Ishikawa (cell line): ENCODE results near the gene NRG3.

Experiments
- CEBPB ChIP-seq: IDR thresholded peaks from 2 replicates; pipeline ENCODE4 v1.6.1; 2012
- CREB1 ChIP-seq: IDR thresholded peaks from 2 replicates; pipeline ENCODE4 v1.6.1; 2012; ENCODE audit warnings: low read depth
- EGR1 ChIP-seq: IDR thresholded peaks from 2 replicates; pipeline ENCODE4 v1.6.1; 2012
- EP300 ChIP-seq: IDR thresholded peaks from 2 replicates; pipeline ENCODE4 v1.6.1; 2012; ENCODE audit warnings: borderline replicate concordance
- FOXM1 ChIP-seq: IDR thresholded peaks from 2 replicates; pipeline ENCODE4 v1.6.1; 2012; ENCODE audit warnings: low read depth, borderline replicate concordance
- MAX ChIP-seq: IDR thresholded peaks from 2 replicates; pipeline ENCODE4 v1.6.1; 2012
- NFIC ChIP-seq: IDR thresholded peaks from 2 replicates; pipeline ENCODE4 v1.6.1; 2012
- RAD21 ChIP-seq: IDR thresholded peaks from 2 replicates; pipeline ENCODE4 v1.6.1; 2012; ENCODE audit warnings: low read depth
- REST ChIP-seq: IDR thresholded peaks from 2 replicates; pipeline ENCODE4 v1.6.1; 2012; ENCODE audit warnings: low read depth, mild to moderate bottlenecking
- TAF1 ChIP-seq: IDR thresholded peaks from 2 replicates; pipeline ENCODE4 v1.6.1; 2012; ENCODE audit warnings: low read depth, mild to moderate bottlenecking
- TCF12 ChIP-seq: IDR thresholded peaks from 2 replicates; pipeline ENCODE4 v1.6.1; 2012; ENCODE audit warnings: low read depth
- TEAD4 ChIP-seq: IDR thresholded peaks from 2 replicates; pipeline ENCODE4 v1.6.1; 2012
- USF1 ChIP-seq: IDR thresholded peaks from 2 replicates; pipeline ENCODE4 v1.6.1; 2012
- YY1 ChIP-seq: IDR thresholded peaks from 2 replicates; pipeline ENCODE4 v1.6.1; 2012; ENCODE audit warnings: low read depth
- ZBTB7A ChIP-seq: IDR thresholded peaks from 2 replicates; pipeline ENCODE4 v1.6.1; 2012; ENCODE audit warnings: low read depth

Gene NRG3

GRCh38 chr10:82883603-82884002, 1008.6 kb downstream of the NRG3 start:
- no peak for TF ChIP-seq TEAD4
- no peak for TF ChIP-seq FOXM1
- TF ChIP-seq EP300: no peak
- TF ChIP-seq YY1: no peak
- TF ChIP-seq CREB1: no peak
- TF ChIP-seq REST: no peak
- TF ChIP-seq USF1: no peak
- TF ChIP-seq ZBTB7A: no peak
- no peak for TF ChIP-seq EGR1
- TF ChIP-seq MAX: no peak
- no peak for TF ChIP-seq RAD21
- no peak for TF ChIP-seq TCF12
- no peak for TF ChIP-seq CEBPB
- TF ChIP-seq TAF1: no peak
- no peak for TF ChIP-seq NFIC

DNA sequence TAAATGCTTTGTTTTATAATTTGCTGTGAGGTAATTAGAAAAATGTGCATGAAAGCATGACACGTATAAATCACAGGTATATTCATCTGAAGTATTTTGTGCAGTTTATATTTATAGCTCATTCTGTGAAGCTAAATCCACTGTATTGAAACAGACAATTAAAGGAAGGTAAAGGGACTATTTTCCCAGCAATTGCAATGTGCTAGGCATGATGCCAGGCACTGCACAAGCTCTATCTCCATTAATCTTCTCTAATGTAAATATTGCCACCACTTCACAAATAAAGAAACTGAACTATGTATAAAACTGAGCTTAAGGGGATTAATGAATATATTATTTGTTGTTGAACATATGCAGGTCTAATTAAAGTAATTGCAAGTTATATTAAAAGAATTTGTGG, 1012.5 kb downstream of the NRG3 start:
- TF ChIP-seq RAD21 (no peak), YY1 (no peak), TCF12 (no peak), EGR1 (no peak), CREB1 (no peak), TAF1 (no peak), REST (no peak), CEBPB (no peak), TEAD4 (no peak), EP300 (no peak), NFIC (no peak), ZBTB7A (no peak), MAX (no peak), FOXM1 (no peak), USF1 (no peak)

GRCh38 chr10:82888809-82889455, 1013.9 kb downstream of the NRG3 start:
- TF ChIP-seq TEAD4 (no peak), MAX (no peak), CREB1 (no peak), NFIC (no peak), ZBTB7A (no peak), TAF1 (no peak), USF1 (no peak), TCF12 (no peak), REST (no peak), FOXM1 (no peak), YY1 (no peak), CEBPB (no peak)

DNA sequence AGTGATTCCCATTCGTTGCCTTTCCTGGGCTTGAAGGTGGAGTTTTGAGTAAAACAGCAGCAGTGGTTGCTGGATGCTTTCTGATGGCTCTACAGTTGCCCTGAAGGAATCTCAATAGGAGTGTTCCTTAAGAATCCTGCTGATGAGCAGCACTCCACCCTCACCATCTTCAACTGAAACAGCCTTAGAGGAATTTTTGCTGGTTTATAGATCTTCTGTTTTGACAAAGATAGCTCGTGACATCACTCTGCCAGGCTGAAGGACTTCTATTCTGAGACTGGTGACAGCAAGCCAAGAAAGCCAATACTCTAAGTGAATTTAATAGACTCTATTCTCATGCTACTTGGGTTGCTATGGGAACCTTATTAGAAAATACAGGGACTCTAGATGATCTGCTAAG, 1014.7 kb downstream of the NRG3 start:
- TF ChIP-seq TEAD4 (no peak), RAD21 (no peak), MAX (no peak), FOXM1 (no peak), EGR1 (no peak), CREB1 (no peak), USF1 (no peak), REST (no peak)
